ENCODE results near the gene SEPTIN12. TPM values are rescaled to one million over a fixed set of nuclear protein-coding genes. Genes with fewer than 3 reads are reported as not detected.
A peak's percentile ranks its signal among the peaks of the same experiment; 100 is the strongest.

The SEPTIN12 gene
- total RNA-seq, 2 experiments from 2014 or later: not detected

DNA sequence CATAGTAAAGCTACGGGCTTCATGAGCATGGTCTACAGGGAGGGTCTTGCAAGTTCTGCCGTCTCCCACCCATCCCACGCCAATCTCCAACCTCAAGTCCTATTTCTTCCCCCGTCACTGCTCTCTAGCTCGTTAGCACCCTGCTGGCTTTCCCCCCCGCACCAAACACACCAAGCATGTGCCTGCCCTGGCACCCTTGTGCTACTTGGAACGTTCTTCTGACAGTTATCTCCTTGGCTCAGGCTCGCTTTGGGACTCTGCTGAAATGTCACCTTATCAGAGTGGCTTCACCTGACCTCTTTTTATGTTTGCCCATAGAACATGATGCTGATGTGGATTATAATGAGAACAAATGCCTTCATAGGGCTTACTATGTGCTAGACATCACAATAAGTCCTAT, 37.1 kb upstream of the SEPTIN12 start:
- intact Hi-C loops (cut with DNase I, micrococcal nuclease): no loop called here
- Mint-ChIP-seq H3K9me3 (no peaks in the 10 kb centered on the region), H3K36me3 (ENCODE audit: low read depth) (peaks cover 85% of the 10 kb centered on the region), H3K27ac (no peak overlapping the region), H3K4me1 (ENCODE audit: low read depth) (no peaks in the 10 kb centered on the region), H3K27me3 (no peaks in the 10 kb centered on the region), H3K4me3 (no peak overlapping the region)
- H3K9me3 ChIP-seq (ENCODE audit: control insufficient read depth in 1 of 2, insufficient read depth in 1 of 2, low read length in 2 of 2): no peaks in the 10 kb centered on the region
- H3K4me1 ChIP-seq (ENCODE audit: insufficient read depth, low read length): no peaks in the 10 kb centered on the region
- no peaks in the 10 kb centered on the region for H3K27me3 ChIP-seq (ENCODE audit: control insufficient read depth in 1 of 2, insufficient read depth in 2 of 2, low read length in 2 of 2)
- ChIA-PET CTCF (no interaction called here), POLR2A (no interaction called here)
- no peak for TF ChIP-seq CTCF (IDR thresholded peaks at IDR 0.05)
- no peak for ATAC-seq (ENCODE audit: poor library complexity)
- no peak for DNase-seq
- no peak overlapping the region for H3K27ac ChIP-seq (ENCODE audit: low read depth in 1 of 2, low read length in 2 of 2)
- peaks cover 76% of the 10 kb centered on the region for H3K36me3 ChIP-seq (ENCODE audit: insufficient read depth, low read length)
- H3K4me3 ChIP-seq (ENCODE audit: low read length): no peak overlapping the region

GRCh38 chr16:4820652-4821051, 32.5 kb upstream of the SEPTIN12 start:
- H3K9me3 Mint-ChIP-seq: no peaks in the 10 kb centered on the region
- ChIA-PET CTCF (no interaction called here), POLR2A (no interaction called here)
- no peak for DNase-seq
- no peaks in the 10 kb centered on the region for H3K27me3 Mint-ChIP-seq
- TF ChIP-seq CTCF (IDR thresholded peaks at IDR 0.05): no peak
- ATAC-seq (ENCODE audit: poor library complexity): no peak
- intact Hi-C loops (cut with DNase I, micrococcal nuclease): no loop called here
- Histone ChIP-seq H3K27ac (ENCODE audit: low read depth in 1 of 2, low read length in 2 of 2) (peak overlapping the region in 1 of 2 donors; percentile 21), H3K36me3 (ENCODE audit: insufficient read depth, low read length) (peaks cover 78% of the 10 kb centered on the region), H3K27me3 (ENCODE audit: control insufficient read depth in 1 of 2, insufficient read depth in 2 of 2, low read length in 2 of 2) (no peaks in the 10 kb centered on the region), H3K9me3 (ENCODE audit: control insufficient read depth in 1 of 2, insufficient read depth in 1 of 2, low read length in 2 of 2) (no peaks in the 10 kb centered on the region), H3K4me1 (ENCODE audit: insufficient read depth, low read length) (no peaks in the 10 kb centered on the region), H3K4me3 (ENCODE audit: low read length) (no peak overlapping the region)
- H3K27ac Mint-ChIP-seq: no peak overlapping the region
- H3K4me1 Mint-ChIP-seq (ENCODE audit: low read depth): no peaks in the 10 kb centered on the region
- H3K36me3 Mint-ChIP-seq (ENCODE audit: low read depth): peaks cover 78% of the 10 kb centered on the region
- no peak overlapping the region for H3K4me3 Mint-ChIP-seq

GRCh38 chr16:4814542-4815173, 26.5 kb upstream of the SEPTIN12 start:
- H3K4me1 Mint-ChIP-seq (ENCODE audit: low read depth): no peaks in the 10 kb centered on the region
- peaks cover 78% of the 10 kb centered on the region for H3K36me3 Mint-ChIP-seq (ENCODE audit: low read depth)
- no peak overlapping the region for H3K4me3 Mint-ChIP-seq
- H3K9me3 Mint-ChIP-seq: no peaks in the 10 kb centered on the region
- H3K27me3 ChIP-seq (ENCODE audit: control insufficient read depth in 1 of 2, insufficient read depth in 2 of 2, low read length in 2 of 2): no peaks in the 10 kb centered on the region
- no peak overlapping the region for H3K4me3 ChIP-seq (ENCODE audit: low read length)
- H3K27me3 Mint-ChIP-seq: no peaks in the 10 kb centered on the region
- DNase-seq: no peak
- intact Hi-C loops (cut with DNase I, micrococcal nuclease): no loop called here
- no peaks in the 10 kb centered on the region for H3K4me1 ChIP-seq (ENCODE audit: insufficient read depth, low read length)
- ChIA-PET POLR2A (interaction anchor here (0.6 kb wide), 1 partner anchor 12 kb away, joined by 4 read pairs; no protein-coding TSS in a partner anchor), CTCF (no interaction called here)
- no peak overlapping the region for H3K27ac ChIP-seq (ENCODE audit: low read depth in 1 of 2, low read length in 2 of 2)
- H3K36me3 ChIP-seq (ENCODE audit: insufficient read depth, low read length): peaks cover 78% of the 10 kb centered on the region
- H3K27ac Mint-ChIP-seq: no peak overlapping the region
- no peak for TF ChIP-seq CTCF (IDR thresholded peaks at IDR 0.05)
- H3K9me3 ChIP-seq (ENCODE audit: control insufficient read depth in 1 of 2, insufficient read depth in 1 of 2, low read length in 2 of 2): no peaks in the 10 kb centered on the region
- ATAC-seq (ENCODE audit: poor library complexity): no peak
